OCI-LY1 (cell line): ENCODE results near the gene TMEM171.

Experiments used
- CTCF ChIP-seq: fragments of 200-600 bp; sonication (generic), shearing (Covaris generic); IDR thresholded peaks from 2 replicates; pipeline ENCODE4 v1.5.1; 2017; ENCODE audit warnings: mild to moderate bottlenecking, antibody characterized with exemption, low read length, moderate library complexity, mixed read lengths
- EZH2 ChIP-seq: fragments of 200-600 bp; sonication (generic), shearing (Covaris generic); IDR thresholded peaks from 2 replicates; pipeline ENCODE4 v1.8.0; 2017; ENCODE audit warnings: borderline replicate concordance, mixed run types, mild to moderate bottlenecking, antibody characterized with exemption, low read length, moderate library complexity, mixed read lengths

GRCh38 chr5:73115399-73116051 lies 4.8 kb upstream of the TMEM171 start:
- no peak for TF ChIP-seq CTCF
- no peak for TF ChIP-seq EZH2
